Activated CD4-positive, alpha-beta T cell treated with anti-CD3 and anti-CD28 coated beads, Interleukin-2, amount 10 ng/mL, durations not matched to agents 24 days and 14 days (primary cell): Measurements from ENCODE around the gene LPAR3. TPM values are rescaled to one million over a fixed set of nuclear protein-coding genes. Genes with fewer than 3 reads are reported as not detected.

Experiments used
- DNase-seq: peaks from one replicate; pipeline ENCODE4 v3.0.0; 2022
- H3K27ac Mint-ChIP-seq: one replicate; pipeline ENCODE4 v1.8.0; 2022; ENCODE audit warnings: mild to moderate bottlenecking, mixed read lengths
- H3K27me3 Mint-ChIP-seq: one replicate; pipeline ENCODE4 v1.8.0; 2022; ENCODE audit warnings: mixed read lengths
- H3K36me3 Mint-ChIP-seq: one replicate; pipeline ENCODE4 v1.8.0; 2022; ENCODE audit warnings: low read depth, mild to moderate bottlenecking, mixed read lengths
- H3K4me1 Mint-ChIP-seq: one replicate; pipeline ENCODE4 v1.8.0; 2021; ENCODE audit warnings: mixed read lengths
- H3K4me3 Mint-ChIP-seq: one replicate; pipeline ENCODE4 v1.8.0; 2022; ENCODE audit warnings: mild to moderate bottlenecking, moderate library complexity, mixed read lengths
- H3K9me3 Mint-ChIP-seq: one replicate; pipeline ENCODE4 v1.8.0; 2021; ENCODE audit warnings: mixed read lengths
- intact Hi-C: fragments of 100-400 bp; cut with micrococcal nuclease; formaldehyde crosslinking; loops from one replicate; pipeline ENCODE4 v1.15.1; 2023
- total RNA-seq: library from RNA; stranded (reverse); gene quantifications from 2 replicates; pipeline ENCODE4 v1.2.3, GENCODE V29; 2022

LPAR3 gene
- total RNA-seq, 1 donor from 2014 or later = 0.21 TPM

GRCh38 chr1:84781946-84782771 is 110.8 kb downstream of the LPAR3 start:
- peak; percentile 93 for DNase-seq
- Mint-ChIP-seq H3K27ac (no peak overlapping the region), H3K4me1 (peaks cover 22% of the 10 kb centered on the region), H3K36me3 (no peaks in the 10 kb centered on the region), H3K27me3 (peaks cover 8% of the 10 kb centered on the region), H3K4me3 (peak overlapping the region; percentile 75), H3K9me3 (no peaks in the 10 kb centered on the region)
- intact Hi-C loops = loop anchor here (10.0 kb wide), 1 partner anchor 243 kb away; no protein-coding TSS in a partner anchor

GRCh38 chr1:84780000-84780716 is 112.8 kb downstream of the LPAR3 start:
- Mint-ChIP-seq H3K27ac (no peak overlapping the region), H3K27me3 (peaks cover 4% of the 10 kb centered on the region), H3K4me3 (no peak overlapping the region), H3K36me3 (no peaks in the 10 kb centered on the region), H3K4me1 (peaks cover 22% of the 10 kb centered on the region), H3K9me3 (no peaks in the 10 kb centered on the region)
- intact Hi-C loops = loop anchor here (10.0 kb wide), 1 partner anchor 245 kb away; no protein-coding TSS in a partner anchor
- peak; percentile 68 for DNase-seq

- peaks cover 16% of the 10 kb centered on the region for H3K4me1 Mint-ChIP-seq
- intact Hi-C loops = no loop called here
- H3K36me3 Mint-ChIP-seq = no peaks in the 10 kb centered on the region
Measured at GRCh38 chr1:84776639-84777038, 116.4 kb downstream of the LPAR3 start.

GRCh38 chr1:84775535-84775920 is 117.5 kb downstream of the LPAR3 start:
- H3K4me3 Mint-ChIP-seq = no peak overlapping the region
- H3K9me3 Mint-ChIP-seq = no peaks in the 10 kb centered on the region
- DNase-seq = no peak
- peaks cover 13% of the 10 kb centered on the region for H3K4me1 Mint-ChIP-seq
- no peaks in the 10 kb centered on the region for H3K27me3 Mint-ChIP-seq
- no peaks in the 10 kb centered on the region for H3K36me3 Mint-ChIP-seq
- no peak overlapping the region for H3K27ac Mint-ChIP-seq
- intact Hi-C loops = no loop called here

More at GRCh38 chr1:84776639-84777038, 116.4 kb downstream of the LPAR3 start:
- Mint-ChIP-seq H3K4me3 (no peak overlapping the region), H3K27ac (no peak overlapping the region), H3K9me3 (no peaks in the 10 kb centered on the region), H3K27me3 (peaks cover 4% of the 10 kb centered on the region)
- no peak for DNase-seq

- H3K4me3 Mint-ChIP-seq = no peak overlapping the region
- DNase-seq = no peak
- H3K36me3 Mint-ChIP-seq = no peaks in the 10 kb centered on the region
- peaks cover 5% of the 10 kb centered on the region for H3K27me3 Mint-ChIP-seq
- H3K27ac Mint-ChIP-seq = no peak overlapping the region
- H3K9me3 Mint-ChIP-seq = no peaks in the 10 kb centered on the region
- H3K4me1 Mint-ChIP-seq = peaks cover 8% of the 10 kb centered on the region
- intact Hi-C loops = loop anchor here (5.0 kb wide), 1 partner anchor 868 kb away; no protein-coding TSS in a partner anchor
Measured at GRCh38 chr1:84774669-84775534, 118.1 kb downstream of the LPAR3 start.

- no peaks in the 10 kb centered on the region for H3K9me3 Mint-ChIP-seq
- intact Hi-C loops = loop anchor here (5.0 kb wide), 1 partner anchor 867 kb away; no protein-coding TSS in a partner anchor
- no peak for DNase-seq
- H3K4me1 Mint-ChIP-seq = peaks cover 3% of the 10 kb centered on the region
- H3K4me3 Mint-ChIP-seq = no peak overlapping the region
- H3K27me3 Mint-ChIP-seq = peaks cover 12% of the 10 kb centered on the region
- H3K27ac Mint-ChIP-seq = no peak overlapping the region
- H3K36me3 Mint-ChIP-seq = no peaks in the 10 kb centered on the region
Measured at GRCh38 chr1:84773933-84774497, 119.0 kb downstream of the LPAR3 start.

GRCh38 chr1:84773195-84773594 is 119.8 kb downstream of the LPAR3 start:
- Mint-ChIP-seq H3K4me1 (peaks cover 3% of the 10 kb centered on the region), H3K27me3 (peaks cover 20% of the 10 kb centered on the region), H3K9me3 (no peaks in the 10 kb centered on the region), H3K4me3 (no peak overlapping the region), H3K36me3 (no peaks in the 10 kb centered on the region), H3K27ac (no peak overlapping the region)
- DNase-seq = no peak
- intact Hi-C loops = loop anchor here (5.0 kb wide), 1 partner anchor 866 kb away; no protein-coding TSS in a partner anchor

- H3K27ac Mint-ChIP-seq = no peak overlapping the region
- peaks cover 25% of the 10 kb centered on the region for H3K27me3 Mint-ChIP-seq
- no peaks in the 10 kb centered on the region for H3K36me3 Mint-ChIP-seq
- peaks cover 3% of the 10 kb centered on the region for H3K4me1 Mint-ChIP-seq
- peak; percentile 88 for DNase-seq
- H3K4me3 Mint-ChIP-seq = no peak overlapping the region
- intact Hi-C loops = loop anchor here (1.0 to 5.0 kb wide), 4 partner anchors 164 to 865 kb away; no protein-coding TSS in a partner anchor
- H3K9me3 Mint-ChIP-seq = no peaks in the 10 kb centered on the region
Measured at GRCh38 chr1:84772428-84772943, 120.5 kb downstream of the LPAR3 start.

DNA sequence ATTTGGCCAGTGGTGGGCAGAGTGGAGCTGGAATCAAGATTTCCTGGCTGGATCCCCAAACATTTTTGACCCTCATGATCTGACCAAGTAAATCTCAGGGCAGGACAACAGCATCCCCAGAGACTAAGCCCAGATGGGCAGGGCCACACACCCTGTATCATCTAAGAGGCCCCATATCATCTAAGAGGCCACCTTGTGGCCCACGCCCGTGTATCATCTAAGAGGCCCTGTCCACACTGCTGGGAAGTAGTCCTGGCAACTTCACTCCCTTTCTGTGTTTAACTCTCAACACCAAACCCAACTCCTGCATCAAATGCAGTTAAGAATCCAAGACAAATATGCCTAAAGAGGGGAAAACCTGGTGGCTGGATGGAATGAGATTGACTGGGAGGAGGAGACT is 121.1 kb downstream of the LPAR3 start:
- Mint-ChIP-seq H3K27ac (no peak overlapping the region), H3K36me3 (no peaks in the 10 kb centered on the region), H3K4me3 (no peak overlapping the region), H3K27me3 (peaks cover 26% of the 10 kb centered on the region), H3K4me1 (peaks cover 3% of the 10 kb centered on the region), H3K9me3 (no peaks in the 10 kb centered on the region)
- no peak for DNase-seq
- intact Hi-C loops = loop anchor here (1.0 to 5.0 kb wide), 4 partner anchors 164 to 865 kb away; no protein-coding TSS in a partner anchor

GRCh38 chr1:84770481-84770880 is 122.5 kb downstream of the LPAR3 start:
- Mint-ChIP-seq H3K4me3 (no peak overlapping the region), H3K9me3 (no peaks in the 10 kb centered on the region), H3K27me3 (peaks cover 37% of the 10 kb centered on the region), H3K36me3 (no peaks in the 10 kb centered on the region), H3K27ac (no peak overlapping the region), H3K4me1 (peaks cover 3% of the 10 kb centered on the region)
- no peak for DNase-seq
- intact Hi-C loops = loop anchor here (5.0 kb wide), 1 partner anchor 863 kb away; no protein-coding TSS in a partner anchor

- H3K4me1 Mint-ChIP-seq = peaks cover 3% of the 10 kb centered on the region
- no peak for DNase-seq
- H3K9me3 Mint-ChIP-seq = no peaks in the 10 kb centered on the region
- no peak overlapping the region for H3K4me3 Mint-ChIP-seq
- no peak overlapping the region for H3K27ac Mint-ChIP-seq
- intact Hi-C loops = loop anchor here (5.0 kb wide), 1 partner anchor 862 kb away; no protein-coding TSS in a partner anchor
- no peaks in the 10 kb centered on the region for H3K36me3 Mint-ChIP-seq
- peaks cover 44% of the 10 kb centered on the region for H3K27me3 Mint-ChIP-seq
Measured at GRCh38 chr1:84769636-84770035, 123.4 kb downstream of the LPAR3 start.

- no peak overlapping the region for H3K27ac Mint-ChIP-seq
- DNase-seq = no peak
- H3K36me3 Mint-ChIP-seq = no peaks in the 10 kb centered on the region
- H3K9me3 Mint-ChIP-seq = no peaks in the 10 kb centered on the region
- H3K4me1 Mint-ChIP-seq = peaks cover 3% of the 10 kb centered on the region
- H3K27me3 Mint-ChIP-seq = peaks cover 50% of the 10 kb centered on the region
- H3K4me3 Mint-ChIP-seq = no peak overlapping the region
- intact Hi-C loops = no loop called here
Measured at GRCh38 chr1:84768634-84769033, 124.4 kb downstream of the LPAR3 start.
